Measurements from ENCODE around the gene NUDT8. TPM values are rescaled to one million over a fixed set of nuclear protein-coding genes. Genes with fewer than 3 reads are reported as not detected.

Gene NUDT8
- polyA plus RNA-seq, 1 donor (not counting 4 experiments of a cell fraction or from before 2014, with no cell fraction given), result 1.1 TPM

GRCh38 chr11:67636962-67637361, 7.2 kb upstream of the NUDT8 start:
- Histone ChIP-seq H3K9me1 (ENCODE audit: control insufficient read depth, extremely low read depth, insufficient read depth, low read length) (no peaks in the 10 kb centered on the region), H3K4me3 (ENCODE audit: control insufficient read depth in 2 of 3, extremely low read depth in 1 of 3, insufficient read depth in 2 of 3, low read depth in 1 of 3, low read length in 3 of 3) (no peak overlapping the region), H2AFZ (ENCODE audit: control insufficient read depth, low read length) (no peak overlapping the region), H3K79me2 (ENCODE audit: control insufficient read depth, insufficient read depth, low read length) (no peaks in the 10 kb centered on the region), H4K20me1 (ENCODE audit: control insufficient read depth, extremely low read depth, insufficient read depth, low read length) (no peaks in the 10 kb centered on the region), H3K4me2 (ENCODE audit: control insufficient read depth, extremely low read depth, insufficient read depth, low read depth, low read length) (no peak overlapping the region), H3K9me3 (ENCODE audit: control insufficient read depth, low read depth, low read length) (no peaks in the 10 kb centered on the region), H3K27me3 (ENCODE audit: control insufficient read depth, extremely low read depth, insufficient read depth, low read length) (peaks cover 11% of the 10 kb centered on the region), H3K36me3 (ENCODE audit: control insufficient read depth in 2 of 2, extremely low read depth in 1 of 2, insufficient read depth in 2 of 2, low read length in 2 of 2) (no peaks in the 10 kb centered on the region), H3K4me1 (ENCODE audit: control insufficient read depth, extremely low read depth, insufficient read depth, low read length) (peaks cover 4% of the 10 kb centered on the region), H3K9ac (ENCODE audit: control insufficient read depth, extremely low read depth, insufficient read depth, low read length) (no peak overlapping the region), H3K27ac (ENCODE audit: control insufficient read depth, insufficient read depth, low read length) (no peak overlapping the region)
- no peak for FAIRE-seq
- TF ChIP-seq CTCF (optimal IDR thresholded peaks at IDR 0.05 in 1 of 3, IDR thresholded peaks at IDR 0.05 in 1 of 3, conservative IDR thresholded peaks at IDR 0.05 in 1 of 3; ENCODE audit: extremely low read depth in 1 of 3, insufficient read depth in 2 of 3, low read length in 3 of 3) (no peak), EZH2 (IDR thresholded peaks at IDR 0.05; ENCODE audit: low read length) (no peak)
- no peak for DNase-seq (ENCODE audit: low read depth, low spot score)
- dilution Hi-C loops (cut with MboI; ENCODE audit: extremely low pct_ligation_motif_present, low sequenced_read_pairs), result no loop called here

GRCh38 chr11:67635231-67635521, 5.4 kb upstream of the NUDT8 start:
- H4K20me1 ChIP-seq (ENCODE audit: control insufficient read depth, extremely low read depth, insufficient read depth, low read length), result no peaks in the 10 kb centered on the region
- dilution Hi-C loops (cut with MboI; ENCODE audit: extremely low pct_ligation_motif_present, low sequenced_read_pairs), result no loop called here
- TF ChIP-seq CTCF (optimal IDR thresholded peaks at IDR 0.05 in 1 of 3, IDR thresholded peaks at IDR 0.05 in 1 of 3, conservative IDR thresholded peaks at IDR 0.05 in 1 of 3; ENCODE audit: extremely low read depth in 1 of 3, insufficient read depth in 2 of 3, low read length in 3 of 3) (no peak), EZH2 (IDR thresholded peaks at IDR 0.05; ENCODE audit: low read length) (no peak)
- no peak for FAIRE-seq
- no peak overlapping the region for H3K4me2 ChIP-seq (ENCODE audit: control insufficient read depth, extremely low read depth, insufficient read depth, low read depth, low read length)
- H3K27ac ChIP-seq (ENCODE audit: control insufficient read depth, insufficient read depth, low read length), result no peak overlapping the region
- H3K36me3 ChIP-seq (ENCODE audit: control insufficient read depth in 2 of 2, extremely low read depth in 1 of 2, insufficient read depth in 2 of 2, low read length in 2 of 2), result no peaks in the 10 kb centered on the region
- no peak overlapping the region for H3K4me3 ChIP-seq (ENCODE audit: control insufficient read depth in 2 of 3, extremely low read depth in 1 of 3, insufficient read depth in 2 of 3, low read depth in 1 of 3, low read length in 3 of 3)
- H3K9me3 ChIP-seq (ENCODE audit: control insufficient read depth, low read depth, low read length), result no peaks in the 10 kb centered on the region
- DNase-seq (ENCODE audit: low read depth, low spot score), result no peak
- no peaks in the 10 kb centered on the region for H3K79me2 ChIP-seq (ENCODE audit: control insufficient read depth, insufficient read depth, low read length)
- H3K27me3 ChIP-seq (ENCODE audit: control insufficient read depth, extremely low read depth, insufficient read depth, low read length), result peaks cover 8% of the 10 kb centered on the region
- peaks cover 4% of the 10 kb centered on the region for H3K4me1 ChIP-seq (ENCODE audit: control insufficient read depth, extremely low read depth, insufficient read depth, low read length)
- no peak overlapping the region for H3K9ac ChIP-seq (ENCODE audit: control insufficient read depth, extremely low read depth, insufficient read depth, low read length)
- no peak overlapping the region for H2AFZ ChIP-seq (ENCODE audit: control insufficient read depth, low read length)
- H3K9me1 ChIP-seq (ENCODE audit: control insufficient read depth, extremely low read depth, insufficient read depth, low read length), result no peaks in the 10 kb centered on the region
